H1 (cell line): ENCODE measurements around the gene WWC1. TPM values are rescaled to one million over a fixed set of nuclear protein-coding genes. Genes with fewer than 3 reads are reported as not detected.

Experiments
- FOSL1 ChIP-seq: IDR thresholded peaks from 2 replicates; pipeline ENCODE4 v1.6.1; 2011; ENCODE audit warnings: mild to moderate bottlenecking, low read depth, low read length, moderate library complexity; ENCODE audit not compliant: insufficient read depth
- KDM1A ChIP-seq: fragments of 200-600, 300-600 bp; sonication (generic); IDR thresholded peaks from 2 replicates; pipeline ENCODE4 v1.7.1; 2016; ENCODE audit warnings: mild to moderate bottlenecking, low read length, borderline replicate concordance
- RXRA ChIP-seq: IDR thresholded peaks from 2 replicates; pipeline ENCODE4 v1.6.1; 2011; ENCODE audit warnings: low read depth, mild to moderate bottlenecking, low read length, moderate library complexity; ENCODE audit not compliant: insufficient read depth
- SIX5 ChIP-seq: IDR thresholded peaks from 2 replicates; pipeline ENCODE4 v1.6.1; 2011; ENCODE audit warnings: mild to moderate bottlenecking, low read depth, low read length
- polyA plus RNA-seq, 7 experiments: library from polyadenylated mRNA; depleted of rRNA in 3 of 7; stranded (reverse) in 5 of 7; unstranded in 2 of 7; fragments of >200 nt in 5 of 7; fragments of 200-250 nt in 2 of 7; gene quantifications; 1 replicate in 5 of 7; 2 replicates in 1 of 7; 4 replicates in 1 of 7; pipeline versions ENCODE4 v1.2.1 to v1.2.3, GENCODE V29; 2011 to 2013; ENCODE audit warnings: missing spikeins in 2 of 7, mixed read lengths in 2 of 7
- total RNA-seq: library from RNA; stranded (reverse); fragmentation: NEBNext Ultra II Directional; extraction: Animal tissue kit (Norgen Biotek cat#: 25700); gene quantifications from 2 replicates; pipeline ENCODE4 v1.2.1, GENCODE V29; 2021

Gene WWC1
- total and polyA plus RNA-seq, 2 of the 8 experiments (the other 6 are each of a cell fraction or from before 2014, with no cell fraction given) = 16.4 to 41.1 TPM

- TF ChIP-seq RXRA (no peak), SIX5 (no peak), FOSL1 (no peak), KDM1A (no peak)
Observed at GRCh38 chr5:168269937-168270330, 21.5 kb upstream of the WWC1 start (continued).
